ENCODE data around the gene BACE1-AS. TPM values are rescaled to one million over a fixed set of nuclear protein-coding genes. Genes with fewer than 3 reads are reported as not detected.

Gene BACE1-AS
- total RNA-seq, 1 experiment from 2014 or later, result 10.8 TPM

DNA sequence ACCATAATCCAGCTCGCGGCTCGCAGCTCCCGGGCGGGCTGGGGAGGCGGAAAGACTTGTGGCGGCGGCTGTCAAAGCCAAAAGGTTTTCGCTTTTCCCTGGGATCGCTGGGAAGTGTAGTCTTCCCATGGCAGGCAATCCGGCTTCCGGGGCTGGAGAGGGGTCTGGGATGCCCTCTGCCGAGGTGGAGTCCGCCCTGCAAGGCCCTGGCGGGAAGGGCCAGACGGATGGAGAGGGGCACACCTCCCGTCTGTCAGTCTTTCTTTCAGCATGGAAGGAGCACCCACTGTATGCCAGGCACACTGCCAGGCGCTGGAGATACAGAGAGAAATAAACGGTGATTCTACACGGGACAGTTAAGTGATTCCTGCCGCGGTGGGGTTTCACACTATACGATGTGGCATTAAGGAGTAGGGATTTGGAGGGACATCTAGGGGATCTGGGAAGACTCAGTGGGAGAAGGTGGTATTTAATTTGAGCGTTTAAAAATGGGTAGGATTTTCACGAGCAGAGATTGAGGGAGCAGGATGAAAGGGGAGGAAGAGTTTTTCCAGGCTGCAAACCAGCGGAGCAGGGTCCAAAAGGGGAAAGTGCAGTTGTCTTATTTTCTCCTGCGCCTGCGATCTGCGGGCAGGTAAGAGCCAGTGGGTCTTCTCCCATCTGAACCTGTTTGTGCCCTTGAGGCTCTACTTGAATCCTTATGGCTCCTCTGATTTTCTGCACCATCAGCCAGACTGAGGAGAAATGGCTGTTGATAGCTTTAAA, 25.2 kb downstream of the BACE1-AS start, which contains the start of gene BACE1:
Gene BACE1 (minus strand): TSS at position 60 of the 765 bp plus-strand sequence. CDS start 461 bp downstream, outside the sequence.
- peak within 1 kb of the TSS; percentile 78 for H3K27ac ChIP-seq (ENCODE audit: low read length)

GRCh38 chr11:117318738-117319137, 27.6 kb downstream of the BACE1-AS start:
- Histone ChIP-seq H3K27ac (ENCODE audit: low read length) (no peak overlapping the region), H3K27me3 (ENCODE audit: control insufficient read depth, insufficient read depth, low read length) (no peaks in the 10 kb centered on the region), H3K9me3 (ENCODE audit: control insufficient read depth, insufficient read depth, low read depth, low read length) (no peaks in the 10 kb centered on the region), H3K36me3 (ENCODE audit: control insufficient read depth, insufficient read depth, low read length) (no peaks in the 10 kb centered on the region), H3K4me1 (ENCODE audit: control insufficient read depth, insufficient read depth, low read length) (peaks cover 11% of the 10 kb centered on the region), H3K4me3 (ENCODE audit: low read depth in 2 of 2, low read length in 2 of 2) (no peak overlapping the region)
- ChIA-PET CTCF (interaction anchor here (0.7 kb wide), 1 partner anchor 107 kb away, joined by 3 read pairs; no protein-coding TSS in a partner anchor), POLR2A (interaction anchor here (0.6 kb wide), 2 partner anchors 88 to 342 kb away, joined by 3 to 6 read pairs; no protein-coding TSS in a partner anchor)
- BruUV-seq (replicated peaks), result no TSS peak
- in situ Hi-C loops (cut with HindIII; ENCODE audit: low pct_unique_long_range_greater_than_20kb, low sequenced_read_pairs) (no loop called here), intact Hi-C loops (cut with micrococcal nuclease; ENCODE audit: unreplicated experiment) (loop anchor here (5.0 kb wide), 1 partner anchor 81 kb away; no protein-coding TSS in a partner anchor)
- TF ChIP-seq SIN3A (IDR thresholded peaks at IDR 0.05; ENCODE audit: borderline replicate concordance, insufficient read depth, low read depth, low read length), result no peak
- TF ChIP-seq, protein P1, sequence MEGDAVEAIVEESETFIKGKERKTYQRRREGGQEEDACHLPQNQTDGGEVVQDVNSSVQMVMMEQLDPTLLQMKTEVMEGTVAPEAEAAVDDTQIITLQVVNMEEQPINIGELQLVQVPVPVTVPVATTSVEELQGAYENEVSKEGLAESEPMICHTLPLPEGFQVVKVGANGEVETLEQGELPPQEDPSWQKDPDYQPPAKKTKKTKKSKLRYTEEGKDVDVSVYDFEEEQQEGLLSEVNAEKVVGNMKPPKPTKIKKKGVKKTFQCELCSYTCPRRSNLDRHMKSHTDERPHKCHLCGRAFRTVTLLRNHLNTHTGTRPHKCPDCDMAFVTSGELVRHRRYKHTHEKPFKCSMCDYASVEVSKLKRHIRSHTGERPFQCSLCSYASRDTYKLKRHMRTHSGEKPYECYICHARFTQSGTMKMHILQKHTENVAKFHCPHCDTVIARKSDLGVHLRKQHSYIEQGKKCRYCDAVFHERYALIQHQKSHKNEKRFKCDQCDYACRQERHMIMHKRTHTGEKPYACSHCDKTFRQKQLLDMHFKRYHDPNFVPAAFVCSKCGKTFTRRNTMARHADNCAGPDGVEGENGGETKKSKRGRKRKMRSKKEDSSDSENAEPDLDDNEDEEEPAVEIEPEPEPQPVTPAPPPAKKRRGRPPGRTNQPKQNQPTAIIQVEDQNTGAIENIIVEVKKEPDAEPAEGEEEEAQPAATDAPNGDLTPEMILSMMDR (IDR thresholded peaks at IDR 0.05), result no peak
- no peak for TF ChIP-seq POLR2AphosphoS5 (IDR thresholded peaks at IDR 0.05; ENCODE audit: low read depth, low read length)
- no peak for TF ChIP-seq TCF7L2 (IDR thresholded peaks at IDR 0.05; ENCODE audit: low read depth, low read length)
- TF ChIP-seq, protein P2, sequence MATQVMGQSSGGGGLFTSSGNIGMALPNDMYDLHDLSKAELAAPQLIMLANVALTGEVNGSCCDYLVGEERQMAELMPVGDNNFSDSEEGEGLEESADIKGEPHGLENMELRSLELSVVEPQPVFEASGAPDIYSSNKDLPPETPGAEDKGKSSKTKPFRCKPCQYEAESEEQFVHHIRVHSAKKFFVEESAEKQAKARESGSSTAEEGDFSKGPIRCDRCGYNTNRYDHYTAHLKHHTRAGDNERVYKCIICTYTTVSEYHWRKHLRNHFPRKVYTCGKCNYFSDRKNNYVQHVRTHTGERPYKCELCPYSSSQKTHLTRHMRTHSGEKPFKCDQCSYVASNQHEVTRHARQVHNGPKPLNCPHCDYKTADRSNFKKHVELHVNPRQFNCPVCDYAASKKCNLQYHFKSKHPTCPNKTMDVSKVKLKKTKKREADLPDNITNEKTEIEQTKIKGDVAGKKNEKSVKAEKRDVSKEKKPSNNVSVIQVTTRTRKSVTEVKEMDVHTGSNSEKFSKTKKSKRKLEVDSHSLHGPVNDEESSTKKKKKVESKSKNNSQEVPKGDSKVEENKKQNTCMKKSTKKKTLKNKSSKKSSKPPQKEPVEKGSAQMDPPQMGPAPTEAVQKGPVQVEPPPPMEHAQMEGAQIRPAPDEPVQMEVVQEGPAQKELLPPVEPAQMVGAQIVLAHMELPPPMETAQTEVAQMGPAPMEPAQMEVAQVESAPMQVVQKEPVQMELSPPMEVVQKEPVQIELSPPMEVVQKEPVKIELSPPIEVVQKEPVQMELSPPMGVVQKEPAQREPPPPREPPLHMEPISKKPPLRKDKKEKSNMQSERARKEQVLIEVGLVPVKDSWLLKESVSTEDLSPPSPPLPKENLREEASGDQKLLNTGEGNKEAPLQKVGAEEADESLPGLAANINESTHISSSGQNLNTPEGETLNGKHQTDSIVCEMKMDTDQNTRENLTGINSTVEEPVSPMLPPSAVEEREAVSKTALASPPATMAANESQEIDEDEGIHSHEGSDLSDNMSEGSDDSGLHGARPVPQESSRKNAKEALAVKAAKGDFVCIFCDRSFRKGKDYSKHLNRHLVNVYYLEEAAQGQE (IDR thresholded peaks at IDR 0.05; ENCODE audit: insufficient read depth in 1 of 2, low read depth in 2 of 2, low read length in 1 of 2), result no peak
- ATAC-seq (no peak), DNase-seq (ENCODE audit: low read depth, low spot score) (no peak)

More for the DNA sequence above, 25.2 kb downstream of the BACE1-AS start, which contains the start of gene BACE1:
- Histone ChIP-seq H3K27me3 (ENCODE audit: control insufficient read depth, insufficient read depth, low read length) (no peaks in the 10 kb centered on the region), H3K4me1 (ENCODE audit: control insufficient read depth, insufficient read depth, low read length) (peaks cover 11% of the 10 kb centered on the region), H3K36me3 (ENCODE audit: control insufficient read depth, insufficient read depth, low read length) (no peaks in the 10 kb centered on the region), H3K4me3 (ENCODE audit: low read depth in 2 of 2, low read length in 2 of 2) (peak within 1 kb of the TSS; percentile 63 to 81), H3K9me3 (ENCODE audit: control insufficient read depth, insufficient read depth, low read depth, low read length) (no peaks in the 10 kb centered on the region)
- ATAC-seq (peak; percentile 99), DNase-seq (ENCODE audit: low read depth, low spot score) (peak; percentile 46)
- ChIA-PET POLR2A (interaction anchor here (1.0 kb wide), 1 partner anchor 11 kb away, joined by 4 read pairs; the partner anchor contains the start of gene CEP164), CTCF (interaction anchor here (0.7 kb wide), 1 partner anchor 82 kb away, joined by 3 read pairs; no protein-coding TSS in a partner anchor)
- TF ChIP-seq POLR2AphosphoS5 (IDR thresholded peaks at IDR 0.05; ENCODE audit: low read depth, low read length), result no peak
- TF ChIP-seq SIN3A (IDR thresholded peaks at IDR 0.05; ENCODE audit: borderline replicate concordance, insufficient read depth, low read depth, low read length), result peak; percentile 92; the same call in 1 of the 2 replicates
- TF ChIP-seq, protein P2 (IDR thresholded peaks at IDR 0.05; ENCODE audit: insufficient read depth in 1 of 2, low read depth in 2 of 2, low read length in 1 of 2), result no peak
- TF ChIP-seq TCF7L2 (IDR thresholded peaks at IDR 0.05; ENCODE audit: low read depth, low read length), result peak; percentile 94
- intact Hi-C loops (cut with micrococcal nuclease; ENCODE audit: unreplicated experiment), result loop anchor here (5.0 kb wide), 1 partner anchor 79 kb away; no protein-coding TSS in a partner anchor
- BruUV-seq (replicated peaks), result no TSS peak
- in situ Hi-C loops (cut with HindIII; ENCODE audit: low pct_unique_long_range_greater_than_20kb, low sequenced_read_pairs), result no loop called here
